Measurements from ENCODE around the gene CAMSAP3. TPM values are rescaled to one million over a fixed set of nuclear protein-coding genes. Genes with fewer than 3 reads are reported as not detected.

CAMSAP3 gene
- total RNA-seq, 3 donors from 2014 or later = 5.6 to 14.2 TPM; not detected in 1

GRCh38 chr19:7607212-7607873 is 11.7 kb downstream of the CAMSAP3 start:
- DNase-seq (ENCODE audit: low spot score in 2 of 2) = no peak
- Histone ChIP-seq H3K9me3 (no peaks in the 10 kb centered on the region), H3K36me3 (no peaks in the 10 kb centered on the region), H3K27me3 (no peaks in the 10 kb centered on the region), H3K4me1 (no peaks in the 10 kb centered on the region), H3K4me3 (no peak overlapping the region), H3K27ac (no peak overlapping the region)
- TF ChIP-seq POLR2AphosphoS5 (IDR thresholded peaks at IDR 0.05) (no peak), POLR2A (IDR thresholded peaks at IDR 0.05) (no peak), CTCF (IDR thresholded peaks at IDR 0.05) (no peak)
- intact Hi-C loops (cut with DNase I; ENCODE audit: low total_unique reads) = no loop called here

- H3K27me3 ChIP-seq = no peaks in the 10 kb centered on the region
Observed at GRCh38 chr19:7607874-7608560, 12.4 kb downstream of the CAMSAP3 start.

GRCh38 chr19:7610491-7611240 is 15.0 kb downstream of the CAMSAP3 start:
- intact Hi-C loops (cut with DNase I; ENCODE audit: low total_unique reads) = loop anchor here (2.0 kb wide), 1 partner anchor 60 kb away; no protein-coding TSS in a partner anchor
- no peaks in the 10 kb centered on the region for H3K4me1 ChIP-seq
- no peaks in the 10 kb centered on the region for H3K9me3 ChIP-seq
- TF ChIP-seq POLR2A (IDR thresholded peaks at IDR 0.05) = no peak
- no peak for TF ChIP-seq CTCF (IDR thresholded peaks at IDR 0.05)
- TF ChIP-seq POLR2AphosphoS5 (IDR thresholded peaks at IDR 0.05) = no peak
- no peak overlapping the region for H3K27ac ChIP-seq
- no peaks in the 10 kb centered on the region for H3K27me3 ChIP-seq
- no peaks in the 10 kb centered on the region for H3K36me3 ChIP-seq
- DNase-seq (ENCODE audit: low spot score in 2 of 2) = no peak
- no peak overlapping the region for H3K4me3 ChIP-seq

More at GRCh38 chr19:7607874-7608560, 12.4 kb downstream of the CAMSAP3 start:
- no peaks in the 10 kb centered on the region for H3K36me3 ChIP-seq
- H3K4me3 ChIP-seq = no peak overlapping the region
- TF ChIP-seq CTCF (IDR thresholded peaks at IDR 0.05) (no peak), POLR2A (IDR thresholded peaks at IDR 0.05) (no peak), POLR2AphosphoS5 (IDR thresholded peaks at IDR 0.05) (no peak)
- no peak overlapping the region for H3K27ac ChIP-seq
- no peaks in the 10 kb centered on the region for H3K4me1 ChIP-seq
- H3K9me3 ChIP-seq = no peaks in the 10 kb centered on the region
- intact Hi-C loops (cut with DNase I; ENCODE audit: low total_unique reads) = no loop called here
- DNase-seq (ENCODE audit: low spot score in 2 of 2) = no peak

GRCh38 chr19:7611541-7612279 is 16.0 kb downstream of the CAMSAP3 start:
- DNase-seq (ENCODE audit: low spot score in 2 of 2) = no peak
- H3K4me3 ChIP-seq = no peak overlapping the region
- no peaks in the 10 kb centered on the region for H3K27me3 ChIP-seq
- H3K36me3 ChIP-seq = no peaks in the 10 kb centered on the region
- no peak for TF ChIP-seq CTCF (IDR thresholded peaks at IDR 0.05)
- intact Hi-C loops (cut with DNase I; ENCODE audit: low total_unique reads) = loop anchor here (2.0 kb wide), 1 partner anchor 61 kb away; no protein-coding TSS in a partner anchor
- no peak overlapping the region for H3K27ac ChIP-seq
- no peaks in the 10 kb centered on the region for H3K4me1 ChIP-seq
- H3K9me3 ChIP-seq = no peaks in the 10 kb centered on the region
